ENCODE data around the gene FARS2. TPM values are rescaled to one million over a fixed set of nuclear protein-coding genes. Genes with fewer than 3 reads are reported as not detected.

Gene FARS2
- total and polyA plus RNA-seq, 9 of the 15 experiments (the other 6 are each of a cell fraction or from before 2014, with no cell fraction given) = 16.5 to 62.2 (median 27.0) TPM

DNA sequence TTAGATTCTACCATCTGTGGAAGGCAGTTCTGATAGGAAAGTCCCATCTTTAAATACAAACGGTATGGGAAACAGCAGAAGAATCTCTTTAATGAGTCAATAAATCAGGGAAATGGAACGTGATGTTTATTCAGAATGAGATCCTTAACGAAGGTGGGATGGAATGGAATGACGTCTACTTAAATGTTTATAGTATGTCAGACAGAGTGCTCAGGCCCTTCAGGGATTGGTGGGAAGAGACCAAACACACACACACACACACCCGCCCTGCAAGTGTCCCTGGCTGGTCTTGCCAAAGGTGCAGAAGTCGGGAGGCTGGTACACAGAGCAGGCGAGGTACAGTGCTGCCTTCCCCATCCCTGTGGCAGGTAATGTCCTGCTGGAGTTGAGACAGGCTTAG is 164.0 kb downstream of the FARS2 start:
- Histone ChIP-seq H3K36me3 (ENCODE audit: control insufficient read depth, insufficient read depth, low read length) (no peaks in the 10 kb centered on the region), H3K9me1 (ENCODE audit: control insufficient read depth, insufficient read depth, low read length) (no peaks in the 10 kb centered on the region), H3K27ac (ENCODE audit: extremely low read depth, low read depth, low read length) (no peak overlapping the region), H3K4me1 (replicated peaks in 1 of 2; ENCODE audit: control insufficient read depth in 2 of 2, insufficient read depth in 2 of 2, low read length in 2 of 2) (no peaks in the 10 kb centered on the region), H3K79me2 (ENCODE audit: control insufficient read depth, insufficient read depth, low read length) (no peaks in the 10 kb centered on the region), H3K9me3 (replicated peaks; ENCODE audit: control insufficient read depth, insufficient read depth, low read depth, low read length) (no peaks in the 10 kb centered on the region), H3K4me2 (ENCODE audit: insufficient read depth, low read length) (no peak overlapping the region), H2AFZ (ENCODE audit: low read depth, low read length) (no peak overlapping the region), H3K9ac (ENCODE audit: insufficient read depth in 1 of 2, low read depth in 2 of 2, low read length in 2 of 2) (no peak overlapping the region), H3K27me3 (ENCODE audit: control insufficient read depth in 2 of 2, insufficient read depth in 2 of 2, low read length in 2 of 2) (no peaks in the 10 kb centered on the region), H3K4me3 (no peak overlapping the region), H4K20me1 (replicated peaks; ENCODE audit: control insufficient read depth, insufficient read depth, low read length) (no peaks in the 10 kb centered on the region; the same call in 1 of the 2 replicates)
- intact Hi-C loops (cut with micrococcal nuclease) = no loop called here
- WGBS (ENCODE audit: insufficient coverage, low coverage, missing lambda C conversion rate) = 37% methylated on average over 7 of the region's 7 CpGs
- in situ Hi-C loops (cut with MboI) = no loop called here
- POLR2A ChIA-PET = interaction anchor here (0.7 kb wide), 1 partner anchor 1079 kb away, joined by 3 read pairs; no protein-coding TSS in a partner anchor
- FAIRE-seq = no peak
- no TSS peak for BruUV-seq (replicated peaks)
- CTCF ChIA-PET (ENCODE audit: low intra/inter-chr PET ratio) = no interaction called here
- no peak for DNase-seq (ENCODE audit: extremely low read depth in 1 of 4, low spot score in 3 of 4)
- no peak for ATAC-seq
- TF ChIP-seq, protein P1, sequence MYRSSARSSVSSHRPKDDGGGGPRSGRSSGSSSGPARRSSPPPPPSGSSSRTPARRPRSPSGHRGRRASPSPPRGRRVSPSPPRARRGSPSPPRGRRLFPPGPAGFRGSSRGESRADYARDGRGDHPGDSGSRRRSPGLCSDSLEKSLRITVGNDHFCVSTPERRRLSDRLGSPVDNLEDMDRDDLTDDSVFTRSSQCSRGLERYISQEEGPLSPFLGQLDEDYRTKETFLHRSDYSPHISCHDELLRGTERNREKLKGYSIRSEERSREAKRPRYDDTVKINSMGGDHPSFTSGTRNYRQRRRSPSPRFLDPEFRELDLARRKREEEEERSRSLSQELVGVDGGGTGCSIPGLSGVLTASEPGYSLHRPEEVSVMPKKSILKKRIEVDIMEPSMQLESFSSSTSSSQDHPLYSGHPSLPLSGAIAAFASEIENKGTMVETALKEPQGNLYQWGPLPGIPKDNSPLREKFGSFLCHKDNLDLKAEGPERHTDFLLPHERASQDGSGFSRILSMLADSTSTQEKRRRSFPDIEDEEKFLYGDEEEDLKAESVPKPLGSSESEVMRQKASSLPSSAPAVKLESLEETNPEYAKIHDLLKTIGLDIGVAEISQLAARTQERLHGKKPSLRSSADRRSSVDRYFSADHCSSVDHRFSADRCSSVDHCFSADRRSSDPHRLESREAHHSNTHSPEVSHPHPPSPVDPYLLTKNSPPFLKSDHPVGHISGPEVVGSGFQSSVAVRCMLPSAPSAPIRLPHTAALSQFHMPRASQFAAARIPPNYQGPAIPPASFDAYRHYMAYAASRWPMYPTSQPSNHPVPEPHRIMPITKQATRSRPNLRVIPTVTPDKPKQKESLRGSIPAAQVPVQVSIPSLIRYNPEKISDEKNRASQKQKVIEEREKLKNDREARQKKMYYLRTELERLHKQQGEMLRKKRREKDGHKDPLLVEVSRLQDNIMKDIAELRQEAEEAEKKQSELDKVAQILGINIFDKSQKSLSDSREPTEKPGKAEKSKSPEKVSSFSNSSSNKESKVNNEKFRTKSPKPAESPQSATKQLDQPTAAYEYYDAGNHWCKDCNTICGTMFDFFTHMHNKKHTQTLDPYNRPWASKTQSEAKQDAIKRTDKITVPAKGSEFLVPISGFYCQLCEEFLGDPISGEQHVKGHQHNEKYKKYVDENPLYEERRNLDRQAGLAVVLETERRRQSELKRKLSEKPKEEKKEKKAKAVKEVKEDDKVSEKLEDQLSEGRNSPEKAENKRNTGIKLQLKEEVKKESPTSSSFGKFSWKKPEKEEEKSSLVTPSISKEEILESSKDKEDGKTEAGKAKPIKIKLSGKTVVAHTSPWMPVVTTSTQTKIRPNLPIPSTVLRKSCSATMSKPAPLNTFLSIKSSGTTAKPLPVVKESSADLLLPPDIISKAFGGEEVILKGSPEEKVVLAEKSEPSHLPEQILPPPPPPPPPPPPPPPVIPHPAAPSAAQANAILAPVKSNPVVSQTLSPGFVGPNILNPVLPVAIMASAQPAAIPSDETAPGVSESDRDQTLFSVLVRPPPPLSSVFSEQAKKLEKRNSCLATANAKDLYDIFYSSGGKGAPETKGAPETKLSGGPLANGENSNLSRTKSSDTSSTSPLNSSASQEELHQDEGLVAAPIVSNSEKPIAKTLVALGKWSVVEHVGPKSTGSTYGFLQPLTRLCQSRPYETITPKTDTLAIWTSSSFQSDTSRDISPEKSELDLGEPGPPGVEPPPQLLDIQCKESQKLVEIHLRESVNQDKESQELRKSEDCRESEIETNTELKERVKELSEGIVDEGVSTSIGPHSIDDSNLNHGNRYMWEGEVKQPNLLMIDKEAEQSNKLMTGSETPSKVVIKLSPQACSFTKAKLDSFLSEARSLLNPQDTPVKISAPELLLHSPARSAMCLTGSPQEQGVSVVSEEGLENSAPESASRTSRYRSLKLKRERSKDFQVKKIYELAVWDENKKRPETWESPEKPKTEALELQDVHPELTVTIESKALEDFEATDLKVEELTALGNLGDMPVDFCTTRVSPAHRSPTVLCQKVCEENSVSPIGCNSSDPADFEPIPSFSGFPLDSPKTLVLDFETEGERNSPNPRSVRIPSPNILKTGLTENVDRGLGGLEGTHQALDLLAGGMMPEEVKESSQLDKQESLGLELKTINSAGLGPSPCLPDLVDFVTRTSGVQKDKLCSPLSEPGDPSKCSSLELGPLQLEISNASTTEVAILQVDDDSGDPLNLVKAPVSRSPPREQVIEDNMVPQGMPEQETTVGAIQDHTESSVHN (IDR thresholded peaks at IDR 0.05; ENCODE audit: borderline replicate concordance in 1 of 2, low read depth in 1 of 2) = no peak
